MCF 10A (cell line): ENCODE measurements around the gene COQ10B. TPM values are rescaled to one million over a fixed set of nuclear protein-coding genes. Genes with fewer than 3 reads are reported as not detected.

Experiments used
- Bru-seq: library from RNA; stranded (reverse); fragments of 400-500 nt; gene quantifications from one replicate; lab custom pipeline; 2021; lab: Mats Ljungman, UMichigan
- BruChase-seq, 2 experiments: library from RNA; stranded (reverse); fragments of 400-500 nt; gene quantifications; one replicate each; lab custom pipeline; 2021; lab: Mats Ljungman, UMichigan
- BruUV-seq: library from RNA; stranded (reverse); fragments of 400-500 nt; replicated peaks from 2 replicates; lab custom pipeline; 2021; lab: Mats Ljungman, UMichigan
- CTCF ChIA-PET: fragments of 300-600 bp; sonication (Branson Sonifier 250); formaldehyde crosslinking; extraction: SDS; loops from one replicate; lab custom pipeline; 2021; ENCODE audit warnings: antibody characterized with exemption, inconsistent platforms; lab: Yijun Ruan, JAX
- POLR2A ChIA-PET: fragments of 300-600, 350-650 bp; sonication (Branson Sonifier 250); formaldehyde crosslinking; extraction: SDS; loops from one replicate; lab custom pipeline; 2020; ENCODE audit warnings: antibody characterized with exemption, inconsistent platforms; lab: Yijun Ruan, JAX
- DNase-seq: peaks from one replicate; pipeline ENCODE4 v3.0.0-alpha.2; 2018; ENCODE audit not compliant: unreplicated experiment
- H3K27ac Mint-ChIP-seq: one replicate; pipeline ENCODE4 v1.8.0; 2022; ENCODE audit warnings: mild to moderate bottlenecking, low read depth, mixed read lengths; ENCODE audit not compliant: unreplicated experiment
- H3K27me3 Mint-ChIP-seq: one replicate; pipeline ENCODE4 v1.8.0; 2022; ENCODE audit warnings: mixed read lengths; ENCODE audit not compliant: insufficient read depth, unreplicated experiment
- H3K36me3 Mint-ChIP-seq: one replicate; pipeline ENCODE4 v1.8.0; 2022; ENCODE audit warnings: mild to moderate bottlenecking, moderate library complexity, mixed read lengths; ENCODE audit not compliant: insufficient read depth, unreplicated experiment
- H3K4me1 Mint-ChIP-seq: one replicate; pipeline ENCODE4 v1.8.0; 2022; ENCODE audit warnings: mixed read lengths; ENCODE audit not compliant: insufficient read depth, unreplicated experiment
- H3K4me3 Mint-ChIP-seq: one replicate; pipeline ENCODE4 v1.8.0; 2022; ENCODE audit warnings: mild to moderate bottlenecking, moderate library complexity, mixed read lengths; ENCODE audit not compliant: unreplicated experiment
- H3K9me3 Mint-ChIP-seq: one replicate; pipeline ENCODE4 v1.8.0; 2022; ENCODE audit warnings: mixed read lengths; ENCODE audit not compliant: unreplicated experiment
- CTCF ChIP-seq: fragments of 200-600 bp; IDR thresholded peaks from one replicate; pipeline ENCODE4 v1.8.0; 2022; ENCODE audit warnings: antibody characterized with exemption, mild to moderate bottlenecking; ENCODE audit not compliant: unreplicated experiment
- intact Hi-C: fragments of 100-400 bp; cut with micrococcal nuclease; formaldehyde crosslinking; loops from 2 replicates; pipeline ENCODE4 v1.14.1; 2022
- long read RNA-seq: library from polyadenylated mRNA; stranded (forward); transcript quantifications from one replicate; pipeline ENCODE4 v2.0.0, GENCODE V29; 2022
- total RNA-seq: library from RNA; stranded (reverse); gene quantifications from 2 replicates; pipeline ENCODE4 v1.2.3, GENCODE V29; 2022

Gene COQ10B
- total RNA-seq (21.3 and 22.8 TPM in 2 replicates), Bru-seq, nascent RNA (percentile 88 among the genes with signal in this experiment), BruChase-seq, experiment 1, labeled RNA remaining after a 6-hour chase (percentile 76 among the genes with signal in this experiment), BruChase-seq, experiment 2, labeled RNA remaining after a 2-hour chase (percentile 89 among the genes with signal in this experiment)
- long read RNA-seq, transcript COQ10B-201 (5 exons, 2,239 nt): major isoform, 87 of 90 reads
- long read RNA-seq, partial matches to known transcripts: 0 of 90 reads
- long read RNA-seq, other reads (novel, unspliced or antisense): 2 of 90 reads

GRCh38 chr2:197453123-197453913 lies at the start of gene COQ10B:
Gene COQ10B (plus strand): TSS chr2:197453552. CDS start chr2:197453561, 9 bp downstream.
- intact Hi-C loops: loop anchor here (1.0 to 5.0 kb wide), 3 partner anchors 18 to 254 kb away; partner anchors contain the start of genes HSPD1, MARS2 and SF3B1
- H3K4me1 Mint-ChIP-seq: peaks cover 16% of the 10 kb centered on the region
- H3K4me3 Mint-ChIP-seq: peak within 1 kb of the TSS; percentile 99
- peak within 1 kb of the TSS; percentile 100 for H3K27ac Mint-ChIP-seq
- POLR2A ChIA-PET: interaction anchor here (0.5 to 12.1 kb wide), 21 partner anchors 10 to 1877 kb away, joined by 3 to 257 read pairs (median 5); partner anchors contain the start of genes HSPD1, HSPE1, MARS2 and MOB4
- H3K27me3 Mint-ChIP-seq: no peaks in the 10 kb centered on the region
- CTCF ChIA-PET: interaction anchor here (0.6 to 1.0 kb wide), 2 partner anchors 71 to 161 kb away, joined by 3 read pairs; no protein-coding TSS in a partner anchor
- H3K36me3 Mint-ChIP-seq: peaks cover 11% of the 10 kb centered on the region
- DNase-seq: peak; percentile 99
- TF ChIP-seq CTCF: no peak
- BruUV-seq: TSS peak; percentile 79
- H3K9me3 Mint-ChIP-seq: no peaks in the 10 kb centered on the region

- Mint-ChIP-seq H3K9me3 (no peaks in the 10 kb centered on the region), H3K4me1 (no peaks in the 10 kb centered on the region), H3K27ac (no peak overlapping the region), H3K27me3 (no peaks in the 10 kb centered on the region), H3K4me3 (no peak overlapping the region), H3K36me3 (peaks cover 91% of the 10 kb centered on the region)
- ChIA-PET POLR2A (no interaction called here), CTCF (interaction anchor here (0.7 kb wide), 1 partner anchor 21 kb away, joined by 4 read pairs; no protein-coding TSS in a partner anchor)
- no peak for TF ChIP-seq CTCF
- DNase-seq: no peak
- BruUV-seq: no TSS peak
- intact Hi-C loops: no loop called here
Measured at GRCh38 chr2:197405582-197405981, 47.8 kb upstream of the COQ10B start.

- CTCF ChIA-PET: interaction anchor here (0.6 kb wide), 1 partner anchor 125 kb away, joined by 3 read pairs; no protein-coding TSS in a partner anchor
- no TSS peak for BruUV-seq
- no peaks in the 10 kb centered on the region for H3K27me3 Mint-ChIP-seq
- POLR2A ChIA-PET: interaction anchor here (1.8 kb wide), 1 partner anchor 86 kb away, joined by 5 read pairs; the partner anchor contains the start of genes HSPD1 and HSPE1
- H3K9me3 Mint-ChIP-seq: no peaks in the 10 kb centered on the region
- H3K4me1 Mint-ChIP-seq: peaks cover 4% of the 10 kb centered on the region
- intact Hi-C loops: no loop called here
- TF ChIP-seq CTCF: no peak
- no peak for DNase-seq
- H3K27ac Mint-ChIP-seq: no peak overlapping the region
- H3K36me3 Mint-ChIP-seq: peaks cover 97% of the 10 kb centered on the region
- no peak overlapping the region for H3K4me3 Mint-ChIP-seq
Measured at GRCh38 chr2:197414039-197414438, 39.3 kb upstream of the COQ10B start.
